ENCODE results near the gene DYNC1H1.

- TF ChIP-seq, protein P1, sequence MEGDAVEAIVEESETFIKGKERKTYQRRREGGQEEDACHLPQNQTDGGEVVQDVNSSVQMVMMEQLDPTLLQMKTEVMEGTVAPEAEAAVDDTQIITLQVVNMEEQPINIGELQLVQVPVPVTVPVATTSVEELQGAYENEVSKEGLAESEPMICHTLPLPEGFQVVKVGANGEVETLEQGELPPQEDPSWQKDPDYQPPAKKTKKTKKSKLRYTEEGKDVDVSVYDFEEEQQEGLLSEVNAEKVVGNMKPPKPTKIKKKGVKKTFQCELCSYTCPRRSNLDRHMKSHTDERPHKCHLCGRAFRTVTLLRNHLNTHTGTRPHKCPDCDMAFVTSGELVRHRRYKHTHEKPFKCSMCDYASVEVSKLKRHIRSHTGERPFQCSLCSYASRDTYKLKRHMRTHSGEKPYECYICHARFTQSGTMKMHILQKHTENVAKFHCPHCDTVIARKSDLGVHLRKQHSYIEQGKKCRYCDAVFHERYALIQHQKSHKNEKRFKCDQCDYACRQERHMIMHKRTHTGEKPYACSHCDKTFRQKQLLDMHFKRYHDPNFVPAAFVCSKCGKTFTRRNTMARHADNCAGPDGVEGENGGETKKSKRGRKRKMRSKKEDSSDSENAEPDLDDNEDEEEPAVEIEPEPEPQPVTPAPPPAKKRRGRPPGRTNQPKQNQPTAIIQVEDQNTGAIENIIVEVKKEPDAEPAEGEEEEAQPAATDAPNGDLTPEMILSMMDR (conservative IDR thresholded peaks at IDR 0.05; ENCODE audit: low read depth, low read length), result no peak
- no peak for TF ChIP-seq EZH2 (IDR thresholded peaks at IDR 0.05; ENCODE audit: low read length, unreplicated experiment)
Measured at GRCh38 chr14:101944451-101944850, 19.9 kb upstream of the DYNC1H1 start.
